HepG2 (cell line): Measurements from ENCODE around the gene UCKL1. TPM values are rescaled to one million over a fixed set of nuclear protein-coding genes. Genes with fewer than 3 reads are reported as not detected.

Experiments
- ATAC-seq: fragments of 200-7000 bp; cut with Tn5 transposase; 3 replicates; pipeline ENCODE4 v1.9.1; 2020; ENCODE audit warnings: mild to moderate bottlenecking, moderate library complexity
- BruUV-seq: library from RNA; stranded (reverse); fragments of 400-500 nt; replicated peaks from 2 replicates; lab custom pipeline; 2021; lab: Mats Ljungman, UMichigan
- CTCF ChIA-PET: fragments of 300-600 bp; formaldehyde crosslinking; extraction: SDS; loops from one replicate; lab custom pipeline; 2021; ENCODE audit warnings: low total read pairs, inconsistent platforms, low intra/inter-chr PET ratio; lab: Yijun Ruan, JAX
- POLR2A ChIA-PET: fragments of 350-600 bp; sonication (Branson Sonifier 250); formaldehyde crosslinking; loops from one replicate; lab custom pipeline; 2020; ENCODE audit warnings: antibody characterized with exemption, inconsistent platforms; lab: Yijun Ruan, JAX
- DNase-seq: peaks from one replicate; pipeline ENCODE4 v3.0.0-alpha.2; 2015; ENCODE audit warnings: low spot score
- FAIRE-seq: peaks from 3 replicates; lab custom pipeline; 2011; peaks lifted over from hg19 to GRCh38; lab: Jason Lieb, UNC
- H2AFZ ChIP-seq: one replicate; pipeline ENCODE4 v1.6.1; 2011; ENCODE audit warnings: low read length, inconsistent platforms
- H3K27ac ChIP-seq: fragments of 300-600 bp; 3 replicates; pipeline ENCODE4 v1.8.0; 2011; ENCODE audit warnings: mixed run types, mild to moderate bottlenecking, mixed read lengths, low read length, inconsistent platforms; ENCODE audit not compliant: insufficient read depth; ENCODE audit errors: extremely low read length
- H3K27me3 ChIP-seq, 2 experiments: fragments of 200-600 bp in 1 of 2; 2 replicates in 1 of 2; 3 replicates in 1 of 2; pipeline versions ENCODE4 v1.6.0 to v1.8.0; 2011; ENCODE audit warnings: low read length in 2 of 2, mild to moderate bottlenecking in 2 of 2, moderate library complexity in 2 of 2, inconsistent platforms in 1 of 2; ENCODE audit not compliant: insufficient read depth in 2 of 2, control insufficient read depth in 1 of 2
- H3K36me3 ChIP-seq, 2 experiments: fragments of 200-600 bp in 1 of 2; replicated peaks in 1 of 2; 2 replicates in 1 of 2; 3 replicates in 1 of 2; pipeline versions ENCODE4 v1.5.1 to v1.8.0; 2011; ENCODE audit warnings: low read length in 2 of 2, inconsistent platforms in 1 of 2; ENCODE audit not compliant: insufficient read depth in 2 of 2, control insufficient read depth in 1 of 2
- H3K4me1 ChIP-seq: 2 replicates; pipeline ENCODE4 v1.5.1; 2012; ENCODE audit warnings: low read length, inconsistent platforms; ENCODE audit not compliant: insufficient read depth
- H3K4me2 ChIP-seq: 2 replicates; pipeline ENCODE4 v1.6.0; 2011; ENCODE audit warnings: low read depth, low read length, inconsistent platforms
- H3K4me3 ChIP-seq, 3 experiments: fragments of 200-600 bp in 1 of 3; sonication (generic), shearing (Covaris generic) in 1 of 3; replicated peaks in 1 of 3; 2 replicates each; pipeline ENCODE4 v1.5.1; 2011 to 2016; ENCODE audit warnings: low read length in 3 of 3, inconsistent platforms in 2 of 3, low read depth in 2 of 3, mild to moderate bottlenecking in 2 of 3, control low read depth in 1 of 3, mixed read lengths in 1 of 3; ENCODE audit not compliant: insufficient read depth in 1 of 3
- H3K79me2 ChIP-seq: one replicate; pipeline ENCODE4 v1.6.1; 2011; ENCODE audit warnings: low read length, inconsistent platforms; ENCODE audit not compliant: insufficient read depth
- H3K9ac ChIP-seq: 2 replicates; pipeline ENCODE4 v1.6.0; 2011; ENCODE audit warnings: mild to moderate bottlenecking, low read depth, low read length, inconsistent platforms; ENCODE audit not compliant: insufficient read depth
- H3K9me3 ChIP-seq: 2 replicates; pipeline ENCODE4 v1.5.1; 2012; ENCODE audit warnings: mild to moderate bottlenecking, low read length
- H4K20me1 ChIP-seq: 2 replicates; pipeline ENCODE4 v1.6.0; 2011; ENCODE audit warnings: inconsistent platforms, mild to moderate bottlenecking, low read length, moderate library complexity; ENCODE audit not compliant: insufficient read depth
- MTA1 ChIP-seq: sonication (generic); formaldehyde crosslinking; IDR thresholded peaks from 2 replicates; pipeline ENCODE4 v1.4.0; 2020; ENCODE audit warnings: missing genetic modification reagents, mild to moderate bottlenecking, borderline replicate concordance
- MYC ChIP-seq: sonication (generic); formaldehyde crosslinking; IDR thresholded peaks from 2 replicates; pipeline ENCODE4 v1.9.0; 2021; ENCODE audit warnings: missing genetic modification reagents, borderline replicate concordance
- PHF8 ChIP-seq: sonication (generic); formaldehyde crosslinking; IDR thresholded peaks from 2 replicates; pipeline ENCODE4 v1.5.0; 2020; ENCODE audit warnings: missing genetic modification reagents
- RBM22 ChIP-seq: fragments of 200-400 bp; formaldehyde crosslinking; optimal IDR thresholded peaks from 2 replicates; pipeline ENCODE3; 2017; ENCODE audit warnings: mild to moderate bottlenecking, low read length, moderate library complexity
- TBX2 ChIP-seq: sonication (generic); formaldehyde crosslinking; IDR thresholded peaks from 2 replicates; pipeline ENCODE4 v1.5.0; 2020; ENCODE audit warnings: missing genetic modification reagents, mild to moderate bottlenecking, borderline replicate concordance
- ZNF44 ChIP-seq: sonication (generic); formaldehyde crosslinking; IDR thresholded peaks from 2 replicates; pipeline ENCODE4 v1.5.1; 2020; ENCODE audit warnings: mild to moderate bottlenecking, missing genetic modification reagents
- ZNF724P ChIP-seq: sonication (generic); formaldehyde crosslinking; IDR thresholded peaks from 2 replicates; pipeline ENCODE4 v1.8.0; 2022; ENCODE audit warnings: missing genetic modification reagents, borderline replicate concordance
- ZSCAN12 ChIP-seq: sonication (generic); formaldehyde crosslinking; IDR thresholded peaks from 2 replicates; pipeline ENCODE4 v1.9.0; 2021; ENCODE audit warnings: mild to moderate bottlenecking, missing genetic modification reagents
- WGBS: methylation state at CpG from one replicate; pipeline ENCODE4 v1.1.6; 2017; ENCODE audit warnings: low lambda C conversion rate; 5-methylcytosine and 5-hydroxymethylcytosine counted together
- in situ Hi-C: cut with HindIII; loops from 2 replicates; pipeline ENCODE4 v1.10.0; 2017; ENCODE audit warnings: low pct_unique_long_range_greater_than_20kb; ENCODE audit not compliant: extremely low pct_ligation_motif_present
- intact Hi-C: fragments of 100-400 bp; cut with micrococcal nuclease; formaldehyde crosslinking; loops from one replicate; pipeline ENCODE4 v1.10.0; 2022; ENCODE audit not compliant: unreplicated experiment
- polyA plus RNA-seq, 8 experiments: library from polyadenylated mRNA; depleted of rRNA in 3 of 8; stranded (reverse) in 7 of 8; unstranded in 1 of 8; fragments of >200 nt; fragmentation: Illumina TruSeq in 4 of 8; extraction: Trizol in 4 of 8; gene quantifications; 2 replicates each; pipeline versions ENCODE4 v1.2.1 to v1.2.3, GENCODE V29; 2011 to 2016; ENCODE audit warnings: low read depth in 4 of 8, missing spikeins in 1 of 8, mixed read lengths in 1 of 8; ENCODE audit not compliant: insufficient read depth in 1 of 8
- total RNA-seq, 5 experiments: library from RNA; depleted of rRNA; stranded (reverse); fragments of >200 nt; fragmentation: Illumina TruSeq; extraction: Trizol; gene quantifications; 2 replicates each; pipeline ENCODE4 v1.2.3, GENCODE V29; 2016; ENCODE audit warnings: low read depth in 1 of 5
- TF ChIP-seq, protein P1 (sequence below): sonication (generic); formaldehyde crosslinking; IDR thresholded peaks from 2 replicates; pipeline ENCODE4 v1.4.0; 2020; ENCODE audit warnings: missing genetic modification reagents

The UCKL1 gene
- total and polyA plus RNA-seq, 2 of the 13 experiments (the other 11 are each of a cell fraction or from before 2014, with no cell fraction given): 50.2 to 126 TPM

DNA sequence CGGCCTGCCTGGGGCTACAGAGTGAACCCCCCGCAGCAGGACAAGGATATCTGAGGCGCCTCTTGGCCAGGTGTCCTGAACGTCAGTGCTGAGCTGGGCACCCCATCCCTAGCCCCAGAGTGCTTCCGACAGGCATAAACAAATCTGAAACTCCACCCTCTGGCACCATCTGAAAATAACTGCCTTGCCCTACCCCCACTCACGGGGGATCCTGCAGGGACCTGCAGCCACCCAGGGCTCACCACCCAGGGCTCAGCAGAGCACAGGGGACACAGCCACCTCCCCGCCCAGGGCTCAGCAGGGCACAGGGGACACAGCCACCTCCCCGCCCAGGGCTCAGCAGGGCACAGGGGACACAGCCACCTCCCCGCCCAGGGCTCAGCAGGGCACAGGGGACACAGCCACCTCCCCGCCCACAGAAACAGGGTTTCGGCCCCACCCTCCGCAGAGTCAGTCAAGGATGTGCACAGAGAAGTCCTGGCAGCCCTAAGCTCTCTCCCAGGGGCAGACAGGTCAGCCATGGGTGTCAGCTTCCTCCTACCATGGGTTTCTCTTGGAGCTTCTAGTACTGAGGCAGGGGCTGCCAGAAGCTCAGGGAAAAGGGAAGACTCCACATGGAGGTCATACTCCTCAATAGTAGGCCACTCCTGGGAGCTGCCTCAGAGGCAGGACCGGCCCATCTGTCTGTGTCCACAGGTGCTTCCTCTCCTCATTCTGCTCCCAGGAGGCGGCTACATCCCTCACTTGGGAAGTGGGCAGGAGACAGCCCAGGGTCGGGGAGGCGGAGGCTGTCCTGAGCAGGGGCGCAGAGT lies 4.6 kb downstream of the UCKL1 start:
- CTCF ChIA-PET: interaction anchor here (1.5 kb wide), 1 partner anchor 22 kb away, joined by 4 read pairs; no protein-coding TSS in a partner anchor
- intact Hi-C loops: no loop called here
- Histone ChIP-seq H3K4me3 (no peak overlapping the region), H3K27ac (peak overlapping the region; percentile 13), H3K9ac (peak overlapping the region; percentile 10), H3K79me2 (peaks cover 85% of the 10 kb centered on the region), H3K9me3 (no peaks in the 10 kb centered on the region), H2AFZ (no peak overlapping the region), H3K27me3 (no peaks in the 10 kb centered on the region), H3K36me3 (peaks cover 12 to 15% of the 10 kb centered on the region in 2 experiments; a peak in 4 of 5 replicates), H4K20me1 (peaks cover 80% of the 10 kb centered on the region), H3K4me1 (peaks cover 69% of the 10 kb centered on the region)
- no TSS peak for BruUV-seq
- ATAC-seq (no peak), FAIRE-seq (no peak)
- in situ Hi-C loops: no loop called here
- 92% methylated on average over 13 of the region's 17 CpGs for WGBS
- TF ChIP-seq PHF8 (CRISPR knock-in tag) (0 out of 2 replicates have a peak, but pooled peaks have one; percentile 17), TBX2 (0 out of 2 replicates have a peak, but pooled peaks have one; percentile 4), ZSCAN12 (CRISPR knock-in tag) (no peak), RBM22 (peak; percentile 51), MYC (CRISPR knock-in tag) (no peak), ZNF44 (no peak), ZNF724P (0 out of 2 replicates have a peak, but pooled peaks have one; percentile 30), MTA1 (CRISPR knock-in tag) (peak; percentile 77; the same call in 1 of the 2 replicates)
- TF ChIP-seq, protein P1, sequence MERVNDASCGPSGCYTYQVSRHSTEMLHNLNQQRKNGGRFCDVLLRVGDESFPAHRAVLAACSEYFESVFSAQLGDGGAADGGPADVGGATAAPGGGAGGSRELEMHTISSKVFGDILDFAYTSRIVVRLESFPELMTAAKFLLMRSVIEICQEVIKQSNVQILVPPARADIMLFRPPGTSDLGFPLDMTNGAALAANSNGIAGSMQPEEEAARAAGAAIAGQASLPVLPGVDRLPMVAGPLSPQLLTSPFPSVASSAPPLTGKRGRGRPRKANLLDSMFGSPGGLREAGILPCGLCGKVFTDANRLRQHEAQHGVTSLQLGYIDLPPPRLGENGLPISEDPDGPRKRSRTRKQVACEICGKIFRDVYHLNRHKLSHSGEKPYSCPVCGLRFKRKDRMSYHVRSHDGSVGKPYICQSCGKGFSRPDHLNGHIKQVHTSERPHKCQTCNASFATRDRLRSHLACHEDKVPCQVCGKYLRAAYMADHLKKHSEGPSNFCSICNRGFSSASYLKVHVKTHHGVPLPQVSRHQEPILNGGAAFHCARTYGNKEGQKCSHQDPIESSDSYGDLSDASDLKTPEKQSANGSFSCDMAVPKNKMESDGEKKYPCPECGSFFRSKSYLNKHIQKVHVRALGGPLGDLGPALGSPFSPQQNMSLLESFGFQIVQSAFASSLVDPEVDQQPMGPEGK (CRISPR knock-in tag): 0 out of 2 replicates have a peak, but pooled peaks have one; percentile 11
- TF ChIP-seq, all 625 proteins: peak for 6
- H3K4me2 ChIP-seq: peak overlapping the region; percentile 4; the same call in 1 of the 2 replicates
- no peak for DNase-seq
- POLR2A ChIA-PET: interaction anchor here (0.6 to 1.3 kb wide), 2 partner anchors 20 to 104 kb away, joined by 3 to 4 read pairs; no protein-coding TSS in a partner anchor
